ENCODE data around the gene XAB2.

DNA sequence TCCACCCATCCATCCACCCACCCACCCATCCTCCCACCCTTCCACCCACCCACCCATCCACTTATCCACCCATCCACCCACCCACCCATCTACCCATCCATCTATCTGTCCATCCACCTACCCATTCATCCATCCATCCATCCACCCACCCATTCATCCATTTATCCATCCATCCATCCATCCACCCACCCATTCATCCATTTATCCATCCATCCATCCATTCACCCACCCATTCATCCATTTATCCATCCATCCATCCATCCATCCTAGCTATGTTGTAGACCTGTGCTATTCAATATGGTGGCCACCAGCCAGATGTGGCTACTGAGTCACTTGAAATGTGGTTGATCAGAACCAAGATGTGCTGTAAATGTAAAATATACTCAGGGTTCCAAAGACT is 28.6 kb downstream of the XAB2 start:
- TF ChIP-seq CTCF (tag by site-specific recombination; IDR thresholded peaks at IDR 0.05) (no peak), ATF2 (tag by site-specific recombination; IDR thresholded peaks at IDR 0.05; ENCODE audit: low read depth) (no peak), ZNF362 (tag by site-specific recombination; IDR thresholded peaks at IDR 0.05) (no peak), SP2 (tag by site-specific recombination; IDR thresholded peaks at IDR 0.05) (no peak), YY1 (tag by site-specific recombination; IDR thresholded peaks at IDR 0.05) (no peak), ZNF571 (tag by site-specific recombination; IDR thresholded peaks at IDR 0.05) (no peak), ZNF121 (tag by site-specific recombination; IDR thresholded peaks at IDR 0.05) (no peak), ZNF639 (tag by site-specific recombination; IDR thresholded peaks at IDR 0.05) (no peak), PRDM2 (tag by site-specific recombination; IDR thresholded peaks at IDR 0.05; ENCODE audit: borderline replicate concordance) (no peak), ZNF692 (tag by site-specific recombination; IDR thresholded peaks at IDR 0.05) (no peak), ZBTB11 (tag by site-specific recombination; conservative IDR thresholded peaks at IDR 0.05; ENCODE audit: low read depth) (no peak), MEIS1 (CRISPR knock-in tag; IDR thresholded peaks at IDR 0.05; ENCODE audit: borderline replicate concordance) (no peak)
- TF ChIP-seq, protein P1, sequence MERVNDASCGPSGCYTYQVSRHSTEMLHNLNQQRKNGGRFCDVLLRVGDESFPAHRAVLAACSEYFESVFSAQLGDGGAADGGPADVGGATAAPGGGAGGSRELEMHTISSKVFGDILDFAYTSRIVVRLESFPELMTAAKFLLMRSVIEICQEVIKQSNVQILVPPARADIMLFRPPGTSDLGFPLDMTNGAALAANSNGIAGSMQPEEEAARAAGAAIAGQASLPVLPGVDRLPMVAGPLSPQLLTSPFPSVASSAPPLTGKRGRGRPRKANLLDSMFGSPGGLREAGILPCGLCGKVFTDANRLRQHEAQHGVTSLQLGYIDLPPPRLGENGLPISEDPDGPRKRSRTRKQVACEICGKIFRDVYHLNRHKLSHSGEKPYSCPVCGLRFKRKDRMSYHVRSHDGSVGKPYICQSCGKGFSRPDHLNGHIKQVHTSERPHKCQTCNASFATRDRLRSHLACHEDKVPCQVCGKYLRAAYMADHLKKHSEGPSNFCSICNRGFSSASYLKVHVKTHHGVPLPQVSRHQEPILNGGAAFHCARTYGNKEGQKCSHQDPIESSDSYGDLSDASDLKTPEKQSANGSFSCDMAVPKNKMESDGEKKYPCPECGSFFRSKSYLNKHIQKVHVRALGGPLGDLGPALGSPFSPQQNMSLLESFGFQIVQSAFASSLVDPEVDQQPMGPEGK (tag by site-specific recombination; IDR thresholded peaks at IDR 0.05): no peak

All from HEK293 (cell line).